ENCODE results near the gene CCDC169.

DNA sequence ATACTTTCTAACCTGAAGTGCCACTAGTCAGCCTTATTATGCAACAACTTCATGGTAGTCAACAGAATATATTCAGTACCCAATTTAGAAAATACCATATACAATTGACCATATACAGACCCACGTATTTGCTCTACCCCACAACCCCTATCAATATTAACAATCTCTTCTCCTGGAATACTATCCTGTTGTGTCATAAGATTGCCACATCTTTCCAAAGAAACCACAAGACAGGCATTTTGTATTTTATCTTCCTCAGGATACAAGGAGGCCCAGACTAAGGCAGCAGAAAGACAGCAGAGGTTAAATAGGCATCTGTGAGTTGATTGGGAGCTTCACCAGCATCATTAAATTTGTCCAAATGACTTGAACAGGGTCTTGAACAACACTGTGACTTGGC lies 44.1 kb upstream of the CCDC169 start:
- TF ChIP-seq CTCF (IDR thresholded peaks at IDR 0.05; ENCODE audit: low read length): no peak
- no peak for TF ChIP-seq EZH2 (IDR thresholded peaks at IDR 0.05; ENCODE audit: borderline replicate concordance, low read length)

All from OCI-LY1 (cell line).